ENCODE measurements around the gene MAT2A.

Gene MAT2A

GRCh38 chr2:85566265-85566664, 27.3 kb downstream of the MAT2A start:
- TF ChIP-seq CTCF (IDR thresholded peaks at IDR 0.05), result no peak

- no peak for TF ChIP-seq CTCF (IDR thresholded peaks at IDR 0.05)
These were observed 36.8 kb downstream of the MAT2A start for GRCh38 chr2:85575739-85576138.

- TF ChIP-seq CTCF (IDR thresholded peaks at IDR 0.05), result no peak
These were observed 38.1 kb downstream of the MAT2A start for GRCh38 chr2:85577063-85577385.

- no peak for TF ChIP-seq CTCF (IDR thresholded peaks at IDR 0.05)
These were observed 38.6 kb downstream of the MAT2A start, which contains the start of gene VAMP8 for GRCh38 chr2:85577386-85578242. Gene VAMP8, plus strand, starts transcription at chr2:85577586. Its CDS starts 61 bp downstream, at chr2:85577647.

GRCh38 chr2:85578243-85579180, 39.5 kb downstream of the MAT2A start:
- no peak for TF ChIP-seq CTCF (IDR thresholded peaks at IDR 0.05)

- TF ChIP-seq CTCF (IDR thresholded peaks at IDR 0.05), result no peak
These were observed 40.4 kb downstream of the MAT2A start for GRCh38 chr2:85579266-85579935.

- no peak for TF ChIP-seq CTCF (IDR thresholded peaks at IDR 0.05)
These were observed 41.2 kb downstream of the MAT2A start for GRCh38 chr2:85580206-85580605.

Data from LNCAP (cell line).